NCI-H2227 (cell line): Measurements from ENCODE around the gene SLC25A51.

Source experiments
- DNase-seq: peaks from one replicate; lab custom pipeline; 2025; ENCODE audit not compliant: unreplicated experiment; lab: John Stamatoyannopoulos, UW

SLC25A51 gene

DNA sequence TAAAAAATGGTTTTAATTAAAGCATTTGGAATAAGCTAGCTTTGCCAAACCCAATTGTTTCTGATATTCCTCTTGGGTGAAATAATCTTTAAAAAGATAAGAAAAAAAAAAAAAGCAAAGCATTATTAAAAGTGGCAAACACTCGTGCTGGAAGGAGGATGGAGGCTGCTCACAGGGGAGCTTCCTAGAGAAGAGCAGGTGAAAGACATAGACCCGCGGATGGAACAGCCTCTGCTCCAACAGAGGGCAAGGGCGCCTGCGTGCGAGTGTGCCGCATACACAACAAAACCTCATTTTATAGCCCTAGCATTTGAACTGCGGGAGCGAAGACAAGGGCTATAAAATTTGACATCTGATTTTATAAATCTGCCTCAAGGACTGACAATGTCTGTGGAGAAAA, 33.4 kb upstream of the SLC25A51 start:
- DNase-seq = no peak

DNA sequence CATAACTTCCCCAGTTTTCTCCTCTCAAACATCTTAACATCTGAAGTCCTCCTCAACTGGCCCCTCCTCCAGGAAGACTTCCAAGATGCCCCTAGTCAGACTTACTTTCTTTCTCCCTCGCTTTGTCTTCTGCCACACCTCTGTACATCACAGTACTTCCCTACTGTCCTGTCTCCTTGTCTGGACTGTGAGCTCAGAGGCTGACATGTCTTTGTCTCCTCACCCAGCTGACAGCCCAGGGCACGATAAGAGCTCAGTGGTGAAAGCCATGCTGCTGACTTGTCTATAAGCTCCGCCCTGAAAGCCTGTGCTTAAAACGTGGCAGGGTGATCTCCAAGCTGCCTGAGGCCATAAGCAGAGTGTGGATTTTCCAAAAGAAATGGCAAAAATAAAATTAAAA, 33.0 kb upstream of the SLC25A51 start:
- peak; percentile 8 for DNase-seq

DNA sequence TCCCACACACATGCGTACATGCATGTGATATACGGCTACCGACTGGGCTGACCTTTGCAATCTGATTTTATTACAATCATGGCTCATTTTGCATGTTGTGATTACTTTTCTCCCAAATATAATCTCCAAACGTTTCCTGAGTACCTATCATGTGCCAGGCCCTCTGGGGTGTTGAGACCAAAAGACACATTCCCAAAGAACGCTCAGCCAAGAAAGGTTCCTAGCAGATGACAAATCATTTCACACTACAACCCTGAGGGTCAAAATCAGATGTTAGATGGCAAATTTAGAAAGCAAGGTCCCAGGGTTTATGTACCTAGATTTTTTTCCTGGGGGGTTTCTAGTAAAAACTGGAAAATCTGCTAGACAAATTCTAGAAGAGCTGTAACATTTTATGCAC, 32.4 kb upstream of the SLC25A51 start:
- DNase-seq = no peak

DNA sequence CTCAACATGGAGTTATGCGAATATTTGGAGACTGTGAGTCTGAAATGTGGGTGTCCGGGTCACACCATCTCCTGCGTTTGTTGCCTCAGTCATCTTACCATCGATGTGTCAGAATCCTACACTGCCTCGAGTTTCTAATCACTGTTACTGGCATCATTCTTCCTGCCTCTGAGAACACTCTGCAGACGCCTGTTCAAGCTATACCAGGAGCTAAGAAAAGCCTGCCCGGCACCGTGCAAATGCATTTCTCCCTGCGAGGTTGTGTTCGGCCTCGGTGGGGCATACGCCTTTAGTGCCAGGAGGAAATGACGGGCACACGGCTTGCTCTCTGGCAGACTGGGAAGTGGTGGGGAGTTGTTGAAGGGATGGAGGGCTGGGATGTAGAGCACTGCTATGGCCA, 31.2 kb upstream of the SLC25A51 start:
- DNase-seq = no peak

DNA sequence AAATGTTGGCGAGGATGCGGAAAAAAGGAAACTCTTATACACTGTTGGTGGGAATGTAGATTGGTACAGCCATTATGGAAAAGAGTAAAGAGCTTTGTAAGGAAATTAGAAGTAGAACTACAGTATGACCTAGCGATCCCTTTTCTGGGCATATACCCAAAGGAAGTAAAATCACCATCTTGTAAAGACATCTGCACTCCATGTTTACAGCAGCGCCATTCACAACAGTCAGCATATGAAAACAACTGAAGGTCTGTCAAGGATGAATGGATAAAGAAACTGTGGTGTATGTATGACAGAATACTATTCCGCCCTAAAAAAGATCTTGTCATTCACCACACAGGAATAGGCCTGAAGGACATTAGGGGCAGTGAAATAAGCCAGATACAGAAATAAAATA, 27.7 kb upstream of the SLC25A51 start:
- DNase-seq = no peak

DNA sequence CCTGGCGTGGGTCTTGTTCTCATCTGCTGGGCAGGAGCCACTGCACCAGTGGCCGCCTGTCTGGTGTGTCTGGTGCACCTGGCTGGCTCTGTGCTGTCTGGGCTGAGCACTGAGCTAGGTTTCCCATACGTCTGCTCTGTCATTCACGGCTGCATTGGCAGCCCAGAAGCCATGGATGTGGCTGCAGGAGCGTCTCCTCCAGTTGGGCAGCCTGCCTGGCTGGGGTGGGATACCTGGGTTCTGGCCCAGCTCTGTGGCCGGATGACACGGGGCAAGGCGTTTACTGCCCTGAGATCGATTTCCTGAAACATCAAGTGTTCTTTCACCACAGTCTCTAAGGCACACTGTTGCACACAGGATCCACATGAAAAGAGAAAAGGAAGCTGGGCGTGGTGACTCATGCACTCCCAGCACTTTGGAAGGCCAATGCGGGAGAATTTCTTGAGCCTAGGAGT, 25.5 kb upstream of the SLC25A51 start:
- DNase-seq = no peak

DNA sequence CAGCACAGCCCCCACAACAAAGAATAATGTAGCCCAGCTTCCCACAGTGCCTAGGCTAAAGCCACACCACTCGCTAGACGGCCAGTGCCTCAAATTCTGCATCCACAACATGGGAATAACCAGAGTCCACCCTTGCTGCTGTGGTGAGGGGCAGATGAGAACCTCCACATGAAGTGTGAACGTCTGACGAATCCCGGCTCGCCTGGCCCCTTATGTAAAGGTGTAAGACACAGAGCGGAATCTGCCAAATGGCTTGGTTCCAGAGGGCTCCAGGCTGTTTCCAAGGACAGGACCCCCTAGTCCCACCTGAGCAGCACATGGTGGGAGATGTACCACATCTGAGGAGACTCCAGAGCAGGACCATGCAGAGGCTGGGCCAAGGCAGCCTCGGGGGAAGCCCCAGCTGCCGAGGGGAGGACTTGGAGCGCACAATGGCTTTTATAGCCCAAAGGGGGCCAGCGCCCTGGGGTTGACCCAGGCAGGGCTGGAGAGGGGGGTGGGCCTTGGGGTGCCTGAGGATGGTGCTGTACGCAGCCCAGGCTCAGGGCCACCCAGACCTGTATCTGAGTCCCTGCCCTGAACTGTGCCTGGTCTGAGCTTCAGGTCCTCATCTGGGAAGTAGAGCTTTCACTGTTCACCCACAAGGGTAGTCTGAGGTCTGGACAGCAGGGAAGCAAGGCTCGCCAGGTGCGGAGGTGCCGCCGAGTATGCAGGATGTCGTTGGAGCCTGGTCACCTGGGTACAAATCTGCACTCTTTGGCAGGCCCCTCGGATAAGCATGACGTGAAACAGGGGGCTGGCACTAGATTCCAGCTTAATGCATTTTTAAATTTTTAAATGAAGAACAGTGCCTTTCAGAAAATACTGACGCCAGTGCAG, 24.9 kb upstream of the SLC25A51 start:
- DNase-seq = no peak

DNA sequence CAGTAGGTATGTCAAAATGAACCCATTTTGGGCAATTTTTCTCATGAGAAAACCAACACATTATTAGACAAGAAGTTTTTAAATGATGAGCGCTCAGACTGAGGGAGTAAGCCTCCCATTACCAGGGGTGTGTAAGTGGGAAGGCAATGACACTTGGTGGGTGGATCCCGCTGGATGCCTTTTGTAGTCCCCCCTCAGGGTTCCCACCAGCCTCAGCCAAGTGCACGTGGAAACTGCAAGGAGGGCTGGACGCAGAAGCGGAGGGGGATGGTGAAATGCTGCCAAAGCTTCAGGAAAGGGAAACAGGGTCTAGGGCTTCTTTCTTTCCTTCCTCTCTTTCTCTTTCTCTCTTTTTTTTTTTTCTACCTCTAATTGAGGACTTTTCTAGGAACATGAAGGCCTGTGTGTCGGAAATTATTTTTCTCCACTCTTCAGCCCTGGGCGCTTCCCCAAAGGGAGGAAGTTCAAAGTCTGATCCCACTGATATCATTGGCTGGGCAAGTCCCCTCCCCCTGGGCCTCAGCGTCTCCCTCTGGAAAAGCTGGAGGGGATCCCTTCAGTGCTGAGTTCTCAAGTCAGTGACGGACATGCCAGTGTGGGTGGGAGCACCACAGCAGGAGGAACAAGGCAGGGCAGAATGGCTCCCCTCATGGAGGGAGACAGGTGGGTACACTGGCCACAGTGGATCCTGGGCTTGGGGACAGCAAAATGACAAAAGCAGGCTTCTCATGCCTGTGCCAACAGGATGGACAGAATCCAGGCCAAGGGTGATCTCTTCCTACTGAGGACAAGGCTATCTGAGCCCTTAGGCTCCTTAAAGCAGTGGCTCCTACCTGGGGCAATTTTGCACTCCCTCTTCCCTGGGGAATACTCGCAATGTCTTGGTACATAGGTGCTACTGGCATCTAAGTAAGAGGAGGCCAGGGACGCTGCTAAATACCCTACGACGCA, 23.9 kb upstream of the SLC25A51 start:
- DNase-seq = peak; percentile 51

DNA sequence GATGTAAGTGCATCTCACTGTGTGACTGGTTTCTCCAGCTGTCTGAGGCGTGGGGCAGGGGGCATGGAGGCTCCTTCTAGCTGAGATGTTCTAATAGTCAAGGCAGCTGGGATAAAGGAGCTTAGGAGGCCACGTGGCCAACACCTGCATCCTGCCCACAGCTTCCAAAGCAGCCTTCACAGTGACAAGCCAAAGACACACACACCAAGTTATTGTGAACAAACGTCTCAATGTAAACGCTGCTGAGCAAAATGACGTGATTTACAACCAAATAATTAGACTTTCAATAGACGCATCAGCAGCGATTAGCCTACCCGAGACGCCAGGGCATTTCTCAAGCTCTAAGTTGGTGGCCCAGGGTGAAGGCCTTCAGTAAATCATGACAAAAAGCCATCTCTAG, 23.2 kb upstream of the SLC25A51 start:
- peak; percentile 80 for DNase-seq

DNA sequence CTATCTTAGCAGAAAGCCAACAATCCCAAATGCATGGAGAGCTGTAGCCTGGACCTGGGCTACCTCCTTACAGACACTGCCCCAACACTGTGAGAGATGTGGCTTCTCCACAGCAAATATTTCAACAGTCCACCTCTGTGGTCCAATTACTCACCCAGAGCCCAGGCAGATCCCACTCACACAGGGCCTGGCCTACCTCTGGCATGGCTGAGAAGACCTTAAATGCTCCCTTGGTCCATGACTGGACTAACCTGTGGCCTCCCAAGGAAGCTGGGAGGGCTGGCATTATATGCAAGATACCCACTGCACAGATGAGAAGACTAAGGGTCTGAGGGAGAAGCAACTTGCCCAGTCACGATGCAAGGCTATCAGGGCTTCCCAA, 22.8 kb upstream of the SLC25A51 start:
- DNase-seq = no peak

DNA sequence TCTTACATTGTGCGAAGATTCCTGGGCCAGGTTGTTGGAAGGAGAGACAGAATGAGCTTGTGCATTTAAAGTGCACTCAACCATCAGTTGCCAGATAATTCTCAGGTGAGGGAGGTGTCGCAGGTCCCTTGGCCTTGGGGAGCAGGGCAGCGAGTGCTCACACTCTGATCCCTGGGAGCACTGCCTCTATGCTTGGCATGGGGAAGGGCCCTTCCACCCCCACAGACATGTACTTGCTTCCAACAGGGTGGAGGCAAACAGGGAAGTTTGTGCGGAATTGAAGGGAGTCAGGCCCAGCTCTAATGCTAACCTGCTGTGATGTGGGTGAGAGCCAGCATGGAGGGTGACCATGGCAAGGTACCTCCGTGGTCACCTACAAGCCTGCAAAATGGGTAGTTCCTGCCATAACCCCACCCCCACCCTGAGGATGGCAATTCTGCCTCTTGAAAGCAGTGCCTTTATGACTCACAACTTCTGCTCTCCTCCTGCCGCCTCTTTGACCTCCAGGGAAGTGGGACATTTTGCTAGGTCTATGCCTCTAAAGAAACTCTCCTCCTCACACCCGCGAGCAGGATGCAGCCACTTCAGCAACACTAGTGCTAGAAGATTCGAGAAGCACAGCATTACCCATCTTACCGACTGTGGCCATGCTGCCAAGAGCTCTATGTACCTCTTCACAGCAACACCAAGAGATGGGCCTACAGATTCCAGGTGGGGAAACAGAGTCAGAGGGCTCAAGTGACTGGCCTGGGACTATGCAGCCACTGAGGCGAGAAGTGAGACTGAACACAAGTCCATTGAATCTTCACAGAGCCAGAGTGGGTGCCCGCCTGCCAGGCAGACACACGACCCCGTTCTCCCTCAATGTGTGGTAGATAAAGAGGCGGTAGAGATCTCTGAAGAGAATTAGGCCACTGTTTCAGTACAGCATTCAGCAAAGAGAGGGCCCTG, 22.1 kb upstream of the SLC25A51 start:
- DNase-seq = no peak

DNA sequence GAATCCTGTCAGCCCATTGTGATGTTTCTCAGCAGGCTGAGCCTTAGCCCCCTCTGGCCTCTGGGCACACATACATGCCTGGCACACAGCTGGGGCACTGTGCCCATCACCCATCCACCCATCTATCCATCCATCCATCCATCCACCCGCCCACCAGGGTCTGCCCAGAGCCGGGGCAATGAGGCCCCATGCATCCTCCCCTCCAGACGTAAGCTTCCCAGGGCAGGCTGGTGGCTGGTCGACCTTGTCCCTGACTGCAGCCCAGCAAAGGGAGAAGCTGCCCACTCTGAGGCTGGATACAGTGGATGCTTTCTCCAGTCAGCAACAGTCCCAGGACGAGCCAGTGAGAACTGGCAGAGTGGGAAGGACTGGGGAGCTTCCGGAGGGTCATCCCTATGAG, 21.1 kb upstream of the SLC25A51 start:
- no peak for DNase-seq

DNA sequence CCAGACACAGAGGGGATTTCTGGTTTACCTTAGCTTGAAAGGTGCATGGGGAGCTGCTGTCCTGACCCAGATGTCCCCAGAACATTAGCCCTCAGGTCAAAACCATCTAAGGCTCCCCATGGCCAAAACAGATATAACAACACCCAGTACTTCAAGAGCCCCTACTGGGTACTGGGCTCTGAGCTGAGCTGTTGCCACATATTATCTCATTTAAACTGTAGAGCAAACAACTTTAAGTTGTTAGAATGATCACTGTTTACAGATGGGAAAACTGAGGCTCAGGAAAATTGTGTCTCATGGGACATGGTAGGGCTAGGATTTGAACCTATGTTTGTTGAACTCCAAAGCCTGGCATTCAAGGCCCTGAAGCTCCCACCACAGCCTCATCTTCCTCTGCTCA, 20.6 kb upstream of the SLC25A51 start:
- DNase-seq = no peak

DNA sequence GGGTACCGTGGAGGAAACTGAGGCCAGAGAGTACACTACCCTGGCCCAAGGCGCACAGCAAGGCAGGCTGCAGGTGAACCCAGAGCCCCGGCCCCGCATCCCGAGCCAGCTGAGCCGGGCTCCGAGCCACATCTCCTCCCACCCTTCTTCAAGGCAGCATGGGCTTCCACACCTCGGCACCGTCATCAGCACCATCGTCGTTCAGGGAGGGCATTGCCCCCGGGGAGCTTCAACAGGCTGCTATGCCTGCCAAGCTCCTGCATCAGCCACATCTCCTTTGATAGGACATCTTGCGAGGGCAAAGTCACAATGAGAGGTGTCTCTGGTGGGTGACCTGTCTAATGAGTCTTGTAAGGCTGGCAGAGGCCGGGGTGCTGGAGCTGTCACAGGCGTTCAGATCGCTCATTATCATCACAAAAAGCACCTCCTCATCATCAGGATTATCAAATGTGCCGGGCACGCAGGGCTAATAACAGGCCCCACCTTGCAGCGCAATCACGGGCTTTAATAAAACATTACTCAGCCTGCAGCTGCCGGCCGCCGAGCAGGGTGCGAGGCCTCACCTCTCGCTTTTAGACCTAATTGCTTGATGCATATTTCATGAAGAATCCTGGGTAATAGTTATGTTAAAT, 20.0 kb upstream of the SLC25A51 start:
- DNase-seq = peak; percentile 34

DNA sequence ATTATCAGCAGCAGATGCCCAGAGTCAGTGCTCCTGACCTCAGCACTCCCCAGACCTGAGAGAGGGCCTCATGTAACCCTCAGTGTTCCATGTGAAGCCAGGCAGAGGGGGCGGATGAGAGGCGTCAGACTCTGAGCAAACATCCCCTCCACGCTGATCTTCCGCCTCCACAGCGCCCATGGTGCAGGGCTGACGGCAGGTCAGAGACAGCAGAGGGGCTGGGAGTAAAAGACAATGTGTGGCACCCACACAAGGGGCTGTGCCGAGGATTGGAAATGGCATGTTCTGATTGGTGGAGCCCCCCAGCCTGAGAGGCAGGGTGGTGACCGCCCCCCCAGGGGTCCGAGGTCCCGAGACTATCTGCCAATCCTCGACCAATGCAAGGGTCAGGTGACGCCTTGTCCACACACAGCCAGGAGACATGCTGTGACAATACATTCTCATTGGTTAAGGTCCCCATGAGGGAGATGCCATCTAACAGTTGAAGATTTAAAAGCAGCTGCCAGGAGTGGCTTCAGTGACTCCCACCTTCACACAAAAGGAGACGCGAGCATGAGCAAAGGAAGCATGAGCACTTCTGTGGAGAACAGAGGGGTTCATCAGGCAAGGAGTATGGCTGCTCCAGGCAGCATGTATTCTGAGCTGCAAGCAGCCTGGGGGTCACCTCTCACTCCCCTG, 19.3 kb upstream of the SLC25A51 start:
- DNase-seq = no peak

DNA sequence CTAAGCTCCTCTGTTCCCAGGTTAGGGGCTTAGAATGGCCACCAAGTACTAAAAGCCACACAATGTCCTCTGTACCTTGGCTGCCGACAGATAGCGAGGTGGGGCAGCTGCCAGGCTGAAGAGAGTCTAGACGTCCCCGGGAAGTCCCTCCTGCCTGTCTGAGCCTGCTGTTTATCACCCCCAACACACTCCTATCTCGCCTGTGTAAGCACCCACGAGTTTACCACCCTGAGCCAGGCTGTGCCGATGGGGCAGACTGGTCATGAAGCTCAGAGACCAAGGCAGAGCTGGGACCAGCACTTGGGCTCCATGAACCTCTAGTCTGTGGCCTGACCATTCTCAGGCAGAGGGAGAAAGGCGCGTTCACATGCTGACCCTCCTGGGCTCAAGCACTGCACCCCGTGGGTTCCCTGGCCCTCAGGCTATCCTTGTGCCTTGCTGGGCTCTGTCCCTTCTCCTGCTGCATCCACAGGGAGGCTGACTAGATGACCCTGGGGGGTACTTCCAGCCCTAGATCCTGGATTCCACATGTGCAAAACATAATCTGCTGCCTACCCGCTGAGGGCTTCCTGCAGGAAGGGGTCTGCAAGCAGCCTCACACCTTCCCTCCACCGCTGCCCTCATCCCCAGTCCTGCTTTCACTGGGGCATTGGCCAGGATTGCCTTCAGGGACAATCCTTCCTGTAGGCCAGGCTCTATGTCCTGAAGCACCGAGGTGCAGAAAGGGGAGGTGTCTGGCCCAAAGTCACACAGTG, 18.6 kb upstream of the SLC25A51 start:
- no peak for DNase-seq

DNA sequence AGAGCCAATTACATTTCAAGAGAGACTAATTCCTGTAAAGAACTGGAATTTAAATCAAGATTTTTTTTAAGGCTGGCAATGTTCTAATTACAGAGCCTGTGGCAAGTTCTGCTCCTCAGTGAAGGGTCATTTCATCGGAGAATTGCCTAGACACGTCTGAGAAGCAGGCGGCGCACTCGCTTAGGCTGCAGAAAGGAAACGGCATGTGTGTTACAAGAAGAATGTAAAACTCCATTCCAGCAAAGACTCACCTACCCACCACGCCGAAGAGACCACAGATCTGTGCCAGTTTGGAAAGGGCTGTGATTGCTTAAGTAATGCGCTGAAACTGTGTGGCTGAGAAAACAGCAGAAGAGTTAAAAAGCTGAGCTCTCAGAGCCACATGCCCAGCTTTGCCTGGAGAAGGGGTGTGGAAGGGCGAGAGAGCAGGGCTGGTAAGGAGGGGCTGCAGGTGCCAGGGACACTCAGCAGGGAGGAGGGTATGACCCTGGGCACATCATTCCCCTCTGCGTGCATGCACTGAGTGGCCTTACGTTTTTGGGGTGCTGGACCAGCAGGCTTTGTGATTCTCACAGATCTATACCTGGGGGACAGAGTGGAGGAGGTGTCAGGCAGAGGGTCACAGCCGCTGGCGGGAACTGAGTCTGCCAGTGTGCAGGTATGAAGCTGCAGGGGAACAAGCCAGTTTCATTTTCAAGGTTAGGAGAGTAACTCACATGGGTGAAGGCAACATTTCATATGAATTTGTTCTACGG, 17.8 kb upstream of the SLC25A51 start:
- DNase-seq = peak; percentile 13

DNA sequence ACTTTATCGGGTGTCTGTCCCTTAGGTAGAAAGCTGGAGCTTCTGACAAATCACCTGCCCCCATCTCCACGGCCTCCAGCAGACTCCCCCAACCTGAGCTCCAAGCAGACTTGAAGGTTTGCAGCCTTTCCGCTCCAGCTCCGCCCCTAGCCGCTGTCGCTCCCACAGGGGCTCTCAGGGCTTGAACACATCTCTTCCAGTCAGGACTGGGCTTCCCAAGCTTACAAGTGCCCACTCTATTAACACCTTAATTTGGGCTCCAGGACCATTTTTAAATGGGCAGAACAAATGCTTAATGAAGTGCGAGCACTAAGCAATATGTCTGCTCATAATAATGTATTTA, 17.2 kb upstream of the SLC25A51 start:
- no peak for DNase-seq
